Mesodermal cell (in vitro differentiated cells): ENCODE data around the gene BOD1L1.
"Not testable (repeated sequence)": the region's sequence is repeated elsewhere in the genome, so short reads cannot be mapped to it uniquely, and the experiment has no call there.

Experiments
- H3K27ac ChIP-seq: 2 replicates; pipeline ENCODE4 v1.7.0; 2013; ENCODE audit warnings: mild to moderate bottlenecking, low read depth, low read length, moderate library complexity; ENCODE audit not compliant: severe bottlenecking
- H3K36me3 ChIP-seq: 2 replicates; pipeline ENCODE4 v1.7.1; 2013; ENCODE audit warnings: mild to moderate bottlenecking, low read length, moderate library complexity; ENCODE audit not compliant: control insufficient read depth, insufficient read depth
- H3K4me1 ChIP-seq: one replicate; pipeline ENCODE4 v1.7.1; 2013; ENCODE audit warnings: mild to moderate bottlenecking, low read length; ENCODE audit not compliant: insufficient read depth, control insufficient read depth, poor library complexity, severe bottlenecking
- H3K4me3 ChIP-seq: 2 replicates; pipeline ENCODE4 v1.7.0; 2013; ENCODE audit warnings: low read length, control low read depth, mild to moderate bottlenecking; ENCODE audit not compliant: insufficient read depth, poor library complexity, severe bottlenecking; ENCODE audit errors: extremely low read depth
- H3K9me3 ChIP-seq: 2 replicates; pipeline ENCODE4 v1.7.1; 2013; ENCODE audit warnings: mild to moderate bottlenecking, low read length, moderate library complexity; ENCODE audit not compliant: control insufficient read depth
- WGBS, 2 experiments: methylation state at CpG; one replicate each; pipeline ENCODE4 v1.1.5; 2013; ENCODE audit warnings: missing lambda C conversion rate in 2 of 2; ENCODE audit not compliant: insufficient coverage in 2 of 2; 5-methylcytosine and 5-hydroxymethylcytosine counted together

The BOD1L1 gene

DNA sequence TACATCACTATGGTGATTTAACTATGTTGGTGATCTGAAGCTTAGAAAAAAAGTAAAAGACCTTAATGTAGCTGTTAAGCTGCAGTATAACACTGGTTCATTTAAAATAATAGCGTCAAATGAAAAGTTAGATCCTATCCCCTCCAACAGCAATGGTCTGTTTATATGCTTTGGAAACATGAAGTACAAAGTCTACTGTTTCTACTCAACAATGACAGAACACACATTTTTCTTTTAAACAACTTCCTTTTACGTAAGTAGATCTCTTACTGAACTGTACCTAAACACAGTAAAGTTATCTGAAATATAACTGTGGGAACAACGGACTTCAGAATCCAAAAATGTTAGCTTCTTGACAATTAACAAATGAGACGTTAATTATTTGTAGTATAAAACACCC, 35.3 kb downstream of the BOD1L1 start:
- Histone ChIP-seq H3K4me3 (no peak overlapping the region), H3K36me3 (peaks cover 74% of the 10 kb centered on the region), H3K4me1 (no peaks in the 10 kb centered on the region), H3K27ac (no peak overlapping the region), H3K9me3 (no peaks in the 10 kb centered on the region)
- no CpG with 5 or more reads among the region's 4 CpGs for WGBS, 2 experiments

- no peaks in the 10 kb centered on the region for H3K4me1 ChIP-seq
- H3K9me3 ChIP-seq, result no peaks in the 10 kb centered on the region
- 100% methylated on average over 1 of the region's 2 CpGs; no CpG with 5 or more reads in 1 of the 2 experiments for WGBS, 2 experiments
- peaks cover 63% of the 10 kb centered on the region for H3K36me3 ChIP-seq
- no peak overlapping the region for H3K27ac ChIP-seq
- H3K4me3 ChIP-seq, result no peak overlapping the region
These were observed 36.8 kb downstream of the BOD1L1 start for GRCh38 chr4:13590766-13591165.

GRCh38 chr4:13588954-13589353, 38.6 kb downstream of the BOD1L1 start:
- Histone ChIP-seq H3K27ac (no peak overlapping the region), H3K4me1 (no peaks in the 10 kb centered on the region), H3K4me3 (no peak overlapping the region), H3K36me3 (peaks cover 65% of the 10 kb centered on the region), H3K9me3 (no peaks in the 10 kb centered on the region)

DNA sequence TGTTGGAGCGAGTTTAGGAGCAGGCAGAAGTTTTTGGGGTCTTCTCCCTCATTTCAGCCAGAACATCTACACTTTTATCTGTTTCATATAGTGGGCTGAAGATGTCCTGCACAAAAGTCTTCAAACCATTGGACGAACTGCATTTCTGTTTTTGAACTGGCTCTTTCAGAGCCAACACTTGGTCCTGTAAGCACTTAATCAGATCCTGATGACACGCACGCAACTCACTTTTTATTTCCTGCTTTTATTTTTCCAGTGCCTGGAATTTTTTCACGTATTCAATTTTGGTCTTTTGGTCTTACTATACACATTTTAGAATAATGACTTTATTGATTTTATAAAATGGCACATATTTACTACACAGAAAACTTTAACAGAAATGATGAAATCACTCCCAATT, 43.0 kb downstream of the BOD1L1 start:
- Histone ChIP-seq H3K36me3 (peaks cover 79% of the 10 kb centered on the region), H3K27ac (no peak overlapping the region), H3K9me3 (no peaks in the 10 kb centered on the region), H3K4me1 (no peaks in the 10 kb centered on the region), H3K4me3 (no peak overlapping the region)
- WGBS, 2 experiments, result 86 to 100% methylated on average over 1 of the region's 5 CpGs

- WGBS, 2 experiments, result no CpG with 5 or more reads among the region's 2 CpGs
- H3K36me3 ChIP-seq, result peaks cover 87% of the 10 kb centered on the region
- H3K4me3 ChIP-seq, result no peak overlapping the region
- no peaks in the 10 kb centered on the region for H3K9me3 ChIP-seq
- no peak overlapping the region for H3K27ac ChIP-seq
- H3K4me1 ChIP-seq, result no peaks in the 10 kb centered on the region
These were observed 47.5 kb downstream of the BOD1L1 start for GRCh38 chr4:13580036-13580435.

GRCh38 chr4:13577660-13578059, 49.9 kb downstream of the BOD1L1 start:
- peaks cover 85% of the 10 kb centered on the region for H3K36me3 ChIP-seq
- 85 to 100% methylated on average over 2 to 3 of the region's 3 CpGs for WGBS, 2 experiments
- no peaks in the 10 kb centered on the region for H3K4me1 ChIP-seq
- H3K27ac ChIP-seq, result no peak overlapping the region
- no peaks in the 10 kb centered on the region for H3K9me3 ChIP-seq
- H3K4me3 ChIP-seq, result no peak overlapping the region

GRCh38 chr4:13570916-13571315, 56.6 kb downstream of the BOD1L1 start:
- H3K4me3 ChIP-seq, result no peak overlapping the region
- WGBS, 2 experiments, result 78 to 86% methylated on average over 1 of the region's 2 CpGs
- no peaks in the 10 kb centered on the region for H3K9me3 ChIP-seq
- H3K27ac ChIP-seq, result no peak overlapping the region
- peaks cover 62% of the 10 kb centered on the region for H3K36me3 ChIP-seq
- H3K4me1 ChIP-seq, result no peaks in the 10 kb centered on the region

DNA sequence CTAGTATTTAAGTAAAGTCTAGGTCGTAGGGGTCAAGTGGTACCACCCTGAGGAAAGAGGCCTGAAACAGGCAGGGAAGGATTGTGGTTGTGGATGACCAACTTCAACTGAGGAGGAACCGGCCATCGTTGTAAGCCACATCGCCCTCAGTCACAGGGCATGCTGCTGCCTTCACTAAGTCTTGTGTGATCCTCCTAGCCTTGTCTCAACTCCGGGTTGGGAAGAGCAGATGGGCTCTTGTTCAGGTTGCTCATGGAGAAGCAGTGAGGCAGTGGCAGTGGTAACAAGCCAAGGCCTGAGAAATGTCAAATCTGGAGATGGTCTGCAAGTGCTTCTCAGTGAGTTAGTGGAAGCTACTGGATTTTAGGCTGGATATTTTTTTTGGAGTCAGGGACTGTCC, 60.4 kb downstream of the BOD1L1 start:
- 88 to 90% methylated on average over 2 to 5 of the region's 5 CpGs for WGBS, 2 experiments
- Histone ChIP-seq H3K4me3 (no peak overlapping the region), H3K4me1 (peaks cover under 1% of the 10 kb centered on the region), H3K36me3 (peaks cover 34% of the 10 kb centered on the region), H3K27ac (no peak overlapping the region), H3K9me3 (no peaks in the 10 kb centered on the region)

DNA sequence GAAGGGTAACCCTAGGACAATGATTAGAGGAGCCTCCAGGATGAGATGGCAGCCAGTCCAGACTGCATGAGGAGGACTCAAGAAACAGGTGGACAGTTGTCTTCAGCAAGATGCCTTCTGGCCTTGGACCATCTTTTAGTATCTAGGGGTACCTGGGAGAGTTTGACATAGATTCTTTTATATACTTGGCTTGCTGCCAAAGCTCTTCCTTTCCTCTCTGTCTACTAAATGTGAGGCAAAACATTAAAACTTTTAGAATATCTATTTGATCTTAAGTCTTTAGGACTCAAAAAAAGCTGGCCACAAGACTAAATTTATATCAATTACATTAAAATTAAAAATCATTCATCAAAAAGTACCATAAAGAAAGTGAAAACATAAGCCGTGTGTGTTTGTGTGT, 64.6 kb downstream of the BOD1L1 start:
- H3K4me3 ChIP-seq, result no peak overlapping the region
- WGBS, 2 experiments, result no CpG with 5 or more reads among the region's 1 CpG

GRCh38 chr4:13561673-13562072, 65.9 kb downstream of the BOD1L1 start:
- 70 to 83% methylated on average over 1 to 2 of the region's 4 CpGs for WGBS, 2 experiments
- no peaks in the 10 kb centered on the region for H3K9me3 ChIP-seq

More for the DNA sequence above, 64.6 kb downstream of the BOD1L1 start:
- Histone ChIP-seq H3K27ac (no peak overlapping the region), H3K4me1 (peaks cover 22% of the 10 kb centered on the region), H3K9me3 (no peaks in the 10 kb centered on the region), H3K36me3 (peaks cover 7% of the 10 kb centered on the region)

GRCh38 chr4:13560111-13560510, 67.4 kb downstream of the BOD1L1 start:
- WGBS, 2 experiments, result 83 to 100% methylated on average over 1 of the region's 5 CpGs
- not testable (repeated sequence) for H3K4me3 ChIP-seq, H3K9me3 ChIP-seq, H3K36me3 ChIP-seq, H3K27ac ChIP-seq
- H3K4me1 ChIP-seq, result peaks cover 22% of the 10 kb centered on the region

More at GRCh38 chr4:13561673-13562072, 65.9 kb downstream of the BOD1L1 start:
- Histone ChIP-seq H3K4me1 (peaks cover 22% of the 10 kb centered on the region), H3K27ac (no peak overlapping the region), H3K4me3 (no peak overlapping the region), H3K36me3 (peaks cover 4% of the 10 kb centered on the region)
